H9 (cell line): ENCODE results near the gene TYRO3. TPM values are rescaled to one million over a fixed set of nuclear protein-coding genes. Genes with fewer than 3 reads are reported as not detected.

Experiments
- DNase-seq: peaks from one replicate; pipeline ENCODE4 v3.0.0-alpha.2; 2017
- H2AFZ ChIP-seq: one replicate; pipeline ENCODE4 v1.6.1; 2013; ENCODE audit warnings: mild to moderate bottlenecking, low read length, control low read depth, moderate library complexity
- H2AK5ac ChIP-seq: 2 replicates; pipeline ENCODE4 v1.6.1; 2013; ENCODE audit warnings: low read length, control low read depth, mixed read lengths; ENCODE audit not compliant: insufficient read length
- H2BK120ac ChIP-seq: one replicate; pipeline ENCODE4 v1.6.1; 2013; ENCODE audit warnings: low read depth, mild to moderate bottlenecking, low read length, control low read depth, inconsistent platforms; ENCODE audit not compliant: poor library complexity, severe bottlenecking
- H2BK12ac ChIP-seq: 2 replicates; pipeline ENCODE4 v1.6.1; 2013; ENCODE audit warnings: low read length, control low read depth, mixed read lengths, low read depth; ENCODE audit not compliant: insufficient read length
- H2BK15ac ChIP-seq: 2 replicates; pipeline ENCODE4 v1.6.1; 2013; ENCODE audit warnings: low read depth, low read length, control low read depth
- H2BK20ac ChIP-seq: one replicate; pipeline ENCODE4 v1.6.1; 2013; ENCODE audit warnings: low read depth, mild to moderate bottlenecking, low read length, control low read depth, inconsistent platforms; ENCODE audit not compliant: poor library complexity, severe bottlenecking
- H2BK5ac ChIP-seq: 2 replicates; pipeline ENCODE4 v1.6.1; 2013; ENCODE audit warnings: low read length, control low read depth, mixed read lengths; ENCODE audit not compliant: insufficient read length
- H3K14ac ChIP-seq: 2 replicates; pipeline ENCODE4 v1.6.1; 2013; ENCODE audit warnings: low read length, control low read depth; ENCODE audit not compliant: insufficient read depth
- H3K18ac ChIP-seq: 2 replicates; pipeline ENCODE4 v1.6.1; 2013; ENCODE audit warnings: low read depth, mild to moderate bottlenecking, mixed read lengths, low read length, control low read depth; ENCODE audit not compliant: insufficient read length
- H3K23ac ChIP-seq: 2 replicates; pipeline ENCODE4 v1.6.1; 2013; ENCODE audit warnings: low read length, control low read depth, mixed read lengths, low read depth; ENCODE audit not compliant: insufficient read length
- H3K23me2 ChIP-seq: 2 replicates; pipeline ENCODE4 v1.6.1; 2013; ENCODE audit warnings: low read depth, mild to moderate bottlenecking, mixed read lengths, low read length, control low read depth; ENCODE audit not compliant: insufficient read length, poor library complexity, severe bottlenecking
- H3K27ac ChIP-seq: 2 replicates; pipeline ENCODE4 v1.5.1; 2013; ENCODE audit warnings: low read length, control low read depth, mixed read lengths, low read depth; ENCODE audit not compliant: insufficient read length
- H3K27me3 ChIP-seq: 2 replicates; pipeline ENCODE4 v1.6.1; 2013; ENCODE audit warnings: low read length, control low read depth, inconsistent platforms; ENCODE audit not compliant: insufficient read depth
- H3K4ac ChIP-seq: 2 replicates; pipeline ENCODE4 v1.6.1; 2013; ENCODE audit warnings: low read depth, mild to moderate bottlenecking, control low read depth, inconsistent platforms, low read length, moderate library complexity
- H3K4me1 ChIP-seq: 2 replicates; pipeline ENCODE4 v1.6.1; 2013; ENCODE audit warnings: low read length, control low read depth, inconsistent platforms; ENCODE audit not compliant: insufficient read depth
- H3K4me2 ChIP-seq: 2 replicates; pipeline ENCODE4 v1.6.1; 2013; ENCODE audit warnings: low read length, control low read depth, mixed read lengths; ENCODE audit not compliant: insufficient read length, insufficient read depth
- H3K56ac ChIP-seq: 2 replicates; pipeline ENCODE4 v1.6.1; 2013; ENCODE audit warnings: low read depth, mild to moderate bottlenecking, mixed read lengths, low read length, control low read depth; ENCODE audit not compliant: insufficient read length
- H3K79me1 ChIP-seq: 2 replicates; pipeline ENCODE4 v1.6.1; 2013; ENCODE audit warnings: low read depth, mild to moderate bottlenecking, moderate library complexity, low read length, control low read depth, inconsistent platforms; ENCODE audit not compliant: insufficient read depth, poor library complexity, severe bottlenecking
- H3K79me2 ChIP-seq: 2 replicates; pipeline ENCODE4 v1.6.1; 2013; ENCODE audit warnings: low read length, control low read depth, inconsistent platforms; ENCODE audit not compliant: insufficient read depth
- H3K9ac ChIP-seq: 2 replicates; pipeline ENCODE4 v1.6.1; 2013; ENCODE audit warnings: low read length, control low read depth, mixed read lengths; ENCODE audit not compliant: insufficient read length; ENCODE audit errors: extremely low read depth
- H3K9me3 ChIP-seq: one replicate; pipeline ENCODE4 v1.6.1; 2013; ENCODE audit warnings: low read depth, low read length, inconsistent platforms; ENCODE audit not compliant: control insufficient read depth
- H3T11ph ChIP-seq: one replicate; pipeline ENCODE4 v1.6.1; 2013; ENCODE audit warnings: mild to moderate bottlenecking, low read length, control low read depth, inconsistent platforms
- H4K20me1 ChIP-seq: one replicate; pipeline ENCODE4 v1.6.1; 2013; ENCODE audit not compliant: control insufficient read depth, insufficient read length, insufficient read depth
- H4K5ac ChIP-seq: 2 replicates; pipeline ENCODE4 v1.6.1; 2013; ENCODE audit warnings: low read depth, mild to moderate bottlenecking, mixed read lengths, low read length, control low read depth; ENCODE audit not compliant: insufficient read length
- H4K8ac ChIP-seq: replicated peaks from 2 replicates; pipeline ENCODE4 v1.6.1; 2013; ENCODE audit warnings: low read length, control low read depth, mixed read lengths, low read depth; ENCODE audit not compliant: insufficient read length
- H4K91ac ChIP-seq: 2 replicates; pipeline ENCODE4 v1.6.1; 2013; ENCODE audit warnings: low read depth, mild to moderate bottlenecking, moderate library complexity, mixed read lengths, low read length, control low read depth; ENCODE audit not compliant: insufficient read length
- H3K27ac Mint-ChIP-seq, 3 experiments: 2 replicates in 2 of 3; 3 replicates in 1 of 3; pipeline ENCODE4 v1.8.0; 2020 to 2021; ENCODE audit warnings: mixed read lengths in 3 of 3, mild to moderate bottlenecking in 1 of 3, moderate library complexity in 1 of 3
- H3K27me3 Mint-ChIP-seq: 2 replicates; pipeline ENCODE4 v1.8.0; 2021; ENCODE audit warnings: low read depth, mild to moderate bottlenecking, moderate library complexity, mixed read lengths
- H3K36me3 Mint-ChIP-seq, 3 experiments: 2 replicates in 2 of 3; 3 replicates in 1 of 3; pipeline ENCODE4 v1.8.0; 2020 to 2021; ENCODE audit warnings: low read depth in 3 of 3, mixed read lengths in 3 of 3; ENCODE audit not compliant: insufficient read depth in 1 of 3
- H3K4me1 Mint-ChIP-seq, 2 experiments: 2 replicates each; pipeline ENCODE4 v1.8.0; 2020; ENCODE audit warnings: mixed read lengths in 2 of 2
- H3K4me3 Mint-ChIP-seq, 2 experiments: 2 replicates in 1 of 2; 3 replicates in 1 of 2; pipeline ENCODE4 v1.8.0; 2020 to 2021; ENCODE audit warnings: mild to moderate bottlenecking in 2 of 2, mixed read lengths in 2 of 2, moderate library complexity in 1 of 2
- H3K9me3 Mint-ChIP-seq, 2 experiments: 2 replicates in 1 of 2; 3 replicates in 1 of 2; pipeline ENCODE4 v1.8.0; 2020; ENCODE audit warnings: mild to moderate bottlenecking in 2 of 2, mixed read lengths in 2 of 2, moderate library complexity in 1 of 2
- WGBS: extraction: QIAGEN DNeasy Blood & Tissue Kit; methylation state at CpG from one replicate; pipeline ENCODE4 v1.1.7; 2013; ENCODE audit warnings: missing lambda C conversion rate, low lambda C conversion rate, mixed read lengths; ENCODE audit not compliant: insufficient read length; ENCODE audit errors: extremely low coverage; 5-methylcytosine and 5-hydroxymethylcytosine counted together
- total RNA-seq: library from RNA; stranded (reverse); gene quantifications from 2 replicates; pipeline ENCODE4 v1.2.1, GENCODE V29; 2021
- TF ChIP-seq, protein P1 (sequence below): fragments of 200-600 bp; sonication (generic); conservative IDR thresholded peaks from 3 replicates; pipeline ENCODE4 v1.8.0; 2021; ENCODE audit warnings: antibody characterized with exemption, mild to moderate bottlenecking

Gene TYRO3
- total RNA-seq, 1 experiment from 2014 or later: 124 TPM

- Histone ChIP-seq H3K23me2 (peaks cover 9% of the 10 kb centered on the region), H3K18ac (no peak overlapping the region), H3K4me1 (no peaks in the 10 kb centered on the region), H4K5ac (no peak overlapping the region), H3K14ac (no peak overlapping the region), H3K23ac (no peak overlapping the region), H3K9ac (no peak overlapping the region), H3K56ac (no peak overlapping the region), H3T11ph (no peak overlapping the region), H4K8ac (no peak overlapping the region), H4K20me1 (no peaks in the 10 kb centered on the region), H3K4ac (no peak overlapping the region), H3K9me3 (no peaks in the 10 kb centered on the region), H2BK5ac (no peak overlapping the region), H3K4me2 (no peak overlapping the region), H2BK20ac (no peak overlapping the region), H3K79me1 (no peaks in the 10 kb centered on the region), H2AK5ac (no peak overlapping the region), H4K91ac (no peak overlapping the region), H3K79me2 (no peaks in the 10 kb centered on the region), H2AFZ (no peak overlapping the region), H3K27me3 (peaks cover 6% of the 10 kb centered on the region; the same call in 1 of the 2 replicates), H2BK12ac (no peak overlapping the region), H2BK15ac (no peak overlapping the region), H2BK120ac (no peak overlapping the region), H3K27ac (no peak overlapping the region)
- no peak for DNase-seq
- Mint-ChIP-seq H3K27ac (no peak overlapping the region), H3K9me3 (no peaks in the 10 kb centered on the region; a peak in 1 of 5 replicates), H3K4me1 (peaks cover 10% of the 10 kb centered on the region in 2 experiments), H3K4me3 (no peak overlapping the region; a peak in 1 of 5 replicates), H3K36me3 (peaks cover 19 to 42% (median 41%) of the 10 kb centered on the region in 3 experiments), H3K27me3 (peaks cover 23% of the 10 kb centered on the region)
- no CpG with 5 or more reads among the region's 8 CpGs for WGBS
- TF ChIP-seq, protein P1, sequence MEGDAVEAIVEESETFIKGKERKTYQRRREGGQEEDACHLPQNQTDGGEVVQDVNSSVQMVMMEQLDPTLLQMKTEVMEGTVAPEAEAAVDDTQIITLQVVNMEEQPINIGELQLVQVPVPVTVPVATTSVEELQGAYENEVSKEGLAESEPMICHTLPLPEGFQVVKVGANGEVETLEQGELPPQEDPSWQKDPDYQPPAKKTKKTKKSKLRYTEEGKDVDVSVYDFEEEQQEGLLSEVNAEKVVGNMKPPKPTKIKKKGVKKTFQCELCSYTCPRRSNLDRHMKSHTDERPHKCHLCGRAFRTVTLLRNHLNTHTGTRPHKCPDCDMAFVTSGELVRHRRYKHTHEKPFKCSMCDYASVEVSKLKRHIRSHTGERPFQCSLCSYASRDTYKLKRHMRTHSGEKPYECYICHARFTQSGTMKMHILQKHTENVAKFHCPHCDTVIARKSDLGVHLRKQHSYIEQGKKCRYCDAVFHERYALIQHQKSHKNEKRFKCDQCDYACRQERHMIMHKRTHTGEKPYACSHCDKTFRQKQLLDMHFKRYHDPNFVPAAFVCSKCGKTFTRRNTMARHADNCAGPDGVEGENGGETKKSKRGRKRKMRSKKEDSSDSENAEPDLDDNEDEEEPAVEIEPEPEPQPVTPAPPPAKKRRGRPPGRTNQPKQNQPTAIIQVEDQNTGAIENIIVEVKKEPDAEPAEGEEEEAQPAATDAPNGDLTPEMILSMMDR: no peak
These were observed 41.0 kb upstream of the TYRO3 start for GRCh38 chr15:41517895-41518449.
